ENCODE measurements around the gene PSMD9.
"Not testable (repeated sequence)": the region's sequence is repeated elsewhere in the genome, so short reads cannot be mapped to it uniquely, and the experiment has no call there.

DNA sequence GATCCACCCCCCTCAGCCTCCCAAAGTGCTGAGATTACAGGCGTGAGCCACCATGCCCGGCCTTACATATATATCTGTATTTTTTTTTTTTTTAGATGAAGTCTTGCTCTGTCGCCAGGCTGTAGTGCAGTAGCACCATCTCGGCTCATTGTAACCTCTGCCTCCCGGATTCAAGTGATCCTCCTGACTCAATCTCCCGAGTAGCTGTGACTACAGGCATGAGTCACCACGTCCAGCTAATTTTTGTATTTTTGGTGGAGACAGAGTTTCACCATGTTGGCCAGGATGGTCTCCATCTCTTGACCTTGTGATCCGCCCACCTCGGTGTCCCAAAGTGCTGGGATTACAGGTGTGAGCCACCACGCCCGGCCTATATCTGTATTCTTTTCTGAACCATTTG, 3.5 kb upstream of the PSMD9 start:
- TF ChIP-seq, protein P1, sequence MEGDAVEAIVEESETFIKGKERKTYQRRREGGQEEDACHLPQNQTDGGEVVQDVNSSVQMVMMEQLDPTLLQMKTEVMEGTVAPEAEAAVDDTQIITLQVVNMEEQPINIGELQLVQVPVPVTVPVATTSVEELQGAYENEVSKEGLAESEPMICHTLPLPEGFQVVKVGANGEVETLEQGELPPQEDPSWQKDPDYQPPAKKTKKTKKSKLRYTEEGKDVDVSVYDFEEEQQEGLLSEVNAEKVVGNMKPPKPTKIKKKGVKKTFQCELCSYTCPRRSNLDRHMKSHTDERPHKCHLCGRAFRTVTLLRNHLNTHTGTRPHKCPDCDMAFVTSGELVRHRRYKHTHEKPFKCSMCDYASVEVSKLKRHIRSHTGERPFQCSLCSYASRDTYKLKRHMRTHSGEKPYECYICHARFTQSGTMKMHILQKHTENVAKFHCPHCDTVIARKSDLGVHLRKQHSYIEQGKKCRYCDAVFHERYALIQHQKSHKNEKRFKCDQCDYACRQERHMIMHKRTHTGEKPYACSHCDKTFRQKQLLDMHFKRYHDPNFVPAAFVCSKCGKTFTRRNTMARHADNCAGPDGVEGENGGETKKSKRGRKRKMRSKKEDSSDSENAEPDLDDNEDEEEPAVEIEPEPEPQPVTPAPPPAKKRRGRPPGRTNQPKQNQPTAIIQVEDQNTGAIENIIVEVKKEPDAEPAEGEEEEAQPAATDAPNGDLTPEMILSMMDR (conservative IDR thresholded peaks at IDR 0.05; ENCODE audit: low read length): not testable (repeated sequence)
- not testable (repeated sequence) for TF ChIP-seq EZH2phosphoT487 (IDR thresholded peaks at IDR 0.05; ENCODE audit: borderline replicate concordance)

Measured in Loucy (cell line).